NCI-H1092 (cell line): ENCODE measurements around the gene ATP8A2.
A peak's percentile ranks its signal among the peaks of the same experiment; 100 is the strongest.
"Not testable (repeated sequence)": the region's sequence is repeated elsewhere in the genome, so short reads cannot be mapped to it uniquely, and the experiment has no call there.

Source experiments
- DNase-seq: peaks from one replicate; lab custom pipeline; 2025; lab: John Stamatoyannopoulos, UW

Gene ATP8A2

DNA sequence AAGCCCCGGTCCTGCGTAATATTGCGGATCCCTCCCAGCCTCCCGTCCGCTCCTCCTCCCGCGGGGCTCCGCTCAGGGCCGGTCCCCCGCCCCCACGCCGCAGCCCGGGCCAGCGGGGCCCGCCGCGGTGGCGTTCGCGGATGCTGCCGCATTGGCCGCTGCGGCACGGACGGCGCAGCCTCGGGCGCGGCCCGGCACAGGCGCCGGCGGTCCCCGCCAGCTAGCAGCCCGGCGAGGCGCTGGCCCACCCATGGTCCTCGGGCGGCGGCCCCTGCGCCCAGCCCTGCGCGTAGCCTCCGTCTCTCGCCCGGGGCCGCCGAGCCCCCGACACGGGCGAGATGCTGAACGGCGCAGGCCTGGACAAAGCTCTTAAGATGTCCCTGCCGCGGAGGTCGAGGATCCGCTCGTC lies at the start of gene ATP8A2:
ATP8A2 (plus strand) TSS at position 100 of the 409 bp plus-strand sequence; CDS start at position 339, 239 bp downstream.
- peak; percentile 17 for DNase-seq

DNA sequence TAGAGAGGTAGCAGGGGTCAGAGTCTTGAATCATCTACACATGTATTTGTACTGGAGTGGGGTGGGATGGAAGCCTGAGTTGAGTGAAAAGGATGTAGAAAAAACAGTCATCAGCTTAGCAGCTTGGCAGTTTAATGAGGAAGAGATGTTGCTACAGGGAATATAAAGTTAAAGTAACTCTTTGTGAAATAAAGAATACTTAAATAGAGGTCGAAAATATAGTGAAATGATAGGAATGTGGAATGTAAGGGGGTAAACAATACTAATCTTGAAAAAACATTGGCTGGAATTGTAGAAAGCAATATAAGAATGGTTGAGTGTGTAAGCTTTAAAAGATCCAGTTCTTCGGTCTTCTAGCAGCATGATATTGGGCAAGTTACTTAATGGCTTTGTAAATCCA lies 47.7 kb upstream of the ATP8A2 start:
- no peak for DNase-seq

DNA sequence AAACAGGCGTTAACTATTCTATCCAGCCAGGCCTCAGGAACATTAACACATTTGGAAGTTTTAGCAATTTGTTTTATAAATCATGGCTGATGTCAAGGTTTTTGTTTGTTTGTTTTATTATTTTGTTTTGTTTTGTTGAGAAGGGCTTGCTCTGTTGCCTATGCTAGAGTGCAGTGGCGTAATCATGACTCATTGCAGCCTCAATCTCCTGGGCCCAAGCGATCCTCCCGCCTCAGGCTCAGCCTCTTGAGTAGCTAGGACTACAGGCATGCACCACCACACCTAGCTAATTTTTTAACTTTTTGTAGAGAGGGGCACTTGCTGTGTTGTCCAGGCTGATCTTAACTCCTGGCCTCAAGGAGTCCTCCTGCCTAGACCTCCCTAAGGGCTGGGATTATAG lies 42.1 kb upstream of the ATP8A2 start:
- DNase-seq = no peak

DNA sequence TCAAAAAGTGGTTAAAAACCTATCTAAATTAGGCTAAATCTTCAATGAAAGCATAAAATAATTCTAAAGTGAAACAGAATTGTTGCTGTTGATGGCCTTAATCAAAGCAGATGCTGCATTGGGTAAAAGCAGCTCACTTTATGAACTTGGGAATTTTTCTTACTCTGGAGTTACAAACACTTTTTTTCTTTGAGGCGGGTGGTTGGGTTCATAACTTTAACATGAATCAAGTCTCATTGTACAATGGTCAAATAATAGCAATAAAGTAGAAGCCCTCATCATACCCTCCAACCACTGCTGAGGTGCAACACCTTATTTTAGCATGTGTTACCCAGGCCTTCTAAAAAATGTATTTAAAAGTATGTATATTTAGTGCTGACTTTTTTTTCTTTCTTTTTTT lies 41.2 kb upstream of the ATP8A2 start:
- no peak for DNase-seq

DNA sequence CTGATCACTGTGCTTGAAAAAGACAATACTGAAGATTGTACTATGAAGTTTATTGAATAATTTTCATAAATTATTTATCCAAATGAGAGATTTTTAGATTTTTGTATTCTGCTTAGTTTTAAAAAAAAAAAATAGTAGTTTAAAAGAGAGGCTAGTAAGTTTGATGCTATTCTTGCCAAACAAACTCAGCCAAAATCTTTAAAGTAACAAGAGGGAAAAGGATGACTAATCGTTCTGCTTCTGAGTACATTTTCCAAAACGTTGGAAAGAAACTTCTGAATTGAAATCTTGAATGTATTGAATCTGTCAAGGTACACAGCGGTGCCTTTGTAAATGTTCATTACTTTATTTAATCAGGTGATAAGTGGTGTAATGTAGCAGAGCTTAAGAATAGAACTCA lies 35.9 kb upstream of the ATP8A2 start:
- DNase-seq = no peak

DNA sequence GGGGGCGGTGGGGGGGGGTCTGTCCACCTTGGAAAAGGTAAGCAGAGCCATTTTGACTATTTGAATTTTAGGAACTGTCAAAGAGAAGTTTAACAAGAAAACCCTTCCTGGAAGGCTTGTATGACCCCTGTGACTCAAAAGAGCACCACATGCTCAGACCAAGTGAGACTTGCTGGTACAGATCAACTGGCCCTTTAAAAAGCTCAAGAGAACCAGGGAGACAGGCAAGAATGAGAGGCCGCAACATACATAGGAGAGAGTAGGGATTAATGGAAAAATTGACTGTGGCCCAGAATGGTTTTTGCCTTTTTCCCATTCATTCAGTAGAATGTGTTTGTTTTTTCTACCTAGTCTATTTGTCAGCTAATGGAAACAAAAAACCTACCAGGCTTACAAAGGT lies 26.2 kb upstream of the ATP8A2 start:
- no peak for DNase-seq

DNA sequence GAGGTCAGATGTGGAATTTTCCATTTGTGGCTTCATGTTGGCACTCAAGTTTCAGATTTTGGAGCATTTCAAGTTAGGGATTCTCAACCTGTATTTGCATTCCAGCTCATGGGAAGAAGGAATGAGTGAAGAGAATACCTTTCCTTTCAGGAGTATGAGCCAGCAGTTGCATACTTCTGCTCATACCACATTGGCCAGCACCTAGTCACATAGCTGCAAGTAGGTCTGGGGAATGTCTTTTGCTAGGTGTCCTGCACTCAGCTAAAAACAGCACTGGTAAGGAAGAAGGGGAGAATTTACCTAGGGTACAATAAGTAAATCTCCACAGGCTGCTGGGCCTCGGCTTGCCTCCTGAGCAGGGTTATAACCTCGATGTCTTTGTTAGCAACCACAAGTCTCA lies 24.6 kb upstream of the ATP8A2 start:
- no peak for DNase-seq

DNA sequence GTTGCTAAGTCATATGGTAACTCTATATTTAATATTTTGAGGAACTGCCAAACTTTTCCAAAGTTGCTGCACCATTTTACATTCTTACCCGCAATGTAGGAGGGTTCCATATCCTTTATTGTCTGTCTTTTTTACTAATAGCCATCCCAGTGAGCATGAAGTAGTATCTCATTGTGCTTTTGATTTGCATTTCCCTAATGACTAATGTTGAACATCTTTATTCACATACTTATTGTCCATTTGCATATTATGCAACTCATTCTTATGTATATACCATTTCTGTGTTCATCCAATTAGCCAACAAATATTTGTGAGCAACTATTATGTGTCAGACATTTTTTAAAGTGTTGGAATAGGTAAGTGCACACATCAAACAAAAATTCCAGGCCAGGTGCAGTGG lies 20.4 kb upstream of the ATP8A2 start:
- no peak for DNase-seq

DNA sequence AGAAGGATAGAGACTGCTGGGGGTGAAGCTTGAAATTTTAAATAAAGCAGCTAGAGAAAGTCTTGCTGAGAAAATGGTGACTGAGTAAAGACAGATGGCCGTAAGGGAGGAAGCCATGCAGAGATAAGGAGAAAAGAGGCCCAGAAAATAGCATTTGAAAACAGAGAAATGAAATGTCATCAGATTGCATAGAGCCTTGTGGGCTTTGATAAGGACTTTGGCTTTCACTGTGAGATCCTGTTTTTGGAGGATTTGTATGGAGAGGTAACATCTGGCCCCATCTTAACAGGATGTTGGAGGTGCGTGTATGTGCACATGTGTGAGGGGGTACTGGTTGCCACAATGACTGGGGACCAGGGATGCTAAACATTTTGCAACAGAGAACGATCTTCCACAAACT lies 19.5 kb upstream of the ATP8A2 start:
- no peak for DNase-seq

DNA sequence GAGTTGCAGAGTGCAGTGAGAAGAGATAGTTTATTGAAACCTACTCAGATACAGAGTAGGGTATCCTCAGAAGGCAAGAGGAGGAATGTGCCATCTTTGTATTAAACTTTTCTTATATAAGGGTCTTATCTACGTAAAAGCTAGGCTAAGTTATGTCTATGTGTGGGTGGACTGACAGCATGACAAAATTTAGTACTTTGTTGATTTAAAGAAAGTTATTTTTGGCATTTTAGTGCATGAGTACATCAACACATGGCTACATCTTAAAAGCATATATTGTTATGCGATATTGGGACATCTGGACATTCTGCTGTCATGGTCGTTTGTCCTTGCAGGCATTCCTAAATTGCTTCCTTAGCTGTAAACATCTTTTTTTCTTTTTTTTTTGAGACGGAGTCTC lies 19.0 kb upstream of the ATP8A2 start:
- DNase-seq = no peak

DNA sequence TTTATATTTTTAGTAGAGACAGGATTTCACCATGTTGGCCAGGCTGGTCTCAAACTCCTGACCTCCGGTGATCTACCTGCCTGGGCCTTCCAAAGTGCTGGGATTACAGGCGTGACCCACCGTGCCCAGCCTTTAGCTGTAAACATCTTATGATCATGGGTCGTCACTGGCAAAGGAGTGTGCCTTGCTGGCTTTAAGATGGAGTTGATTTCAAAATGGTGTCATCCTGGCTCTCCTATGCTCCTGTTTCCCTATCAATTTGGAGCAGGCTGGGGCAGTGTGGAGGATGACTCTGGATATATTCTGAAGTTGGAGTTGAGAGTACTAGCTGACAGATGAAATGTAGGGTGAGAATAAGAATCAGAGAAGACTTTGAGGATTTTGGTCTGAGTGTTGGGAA lies 18.4 kb upstream of the ATP8A2 start:
- no peak for DNase-seq

DNA sequence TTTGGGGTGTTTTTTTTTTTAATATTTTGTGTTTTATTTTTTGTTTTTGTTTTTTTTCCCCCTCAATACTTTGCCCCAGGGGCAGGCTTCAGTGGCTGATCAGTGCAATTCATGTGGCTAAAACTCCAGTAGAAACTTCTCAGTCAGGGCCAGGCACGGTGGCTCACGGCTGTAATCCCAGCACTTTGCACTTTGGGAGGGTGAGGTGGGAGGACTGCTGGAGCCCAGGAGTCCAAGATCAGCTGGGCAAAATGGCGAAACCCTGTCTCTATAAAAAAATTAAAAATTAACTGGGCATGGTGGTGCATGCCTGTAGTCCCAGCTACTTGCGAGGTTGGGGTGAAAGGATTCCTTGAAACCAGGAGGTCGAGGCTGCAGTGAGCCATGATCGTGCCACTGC lies 17.4 kb upstream of the ATP8A2 start:
- DNase-seq = no peak

DNA sequence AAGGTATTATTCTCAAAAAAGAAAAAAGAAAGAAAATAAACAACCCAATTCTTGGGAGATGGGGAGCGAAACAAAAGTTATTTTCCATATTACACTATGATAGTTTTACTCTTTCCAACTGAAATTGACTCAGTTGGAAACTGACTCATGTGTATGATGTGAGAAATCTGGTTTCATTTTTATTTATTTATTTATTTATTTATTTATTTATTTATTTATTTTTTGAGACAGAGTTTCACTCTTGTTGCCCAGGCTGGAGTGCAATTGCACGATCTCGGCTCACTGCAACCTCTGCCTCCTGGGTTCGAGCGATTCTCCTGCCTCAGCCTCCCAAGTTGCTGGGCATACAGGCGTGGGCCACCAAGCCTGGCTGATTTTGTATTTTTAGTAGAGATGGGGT lies 11.3 kb upstream of the ATP8A2 start:
- DNase-seq = not testable (repeated sequence)

DNA sequence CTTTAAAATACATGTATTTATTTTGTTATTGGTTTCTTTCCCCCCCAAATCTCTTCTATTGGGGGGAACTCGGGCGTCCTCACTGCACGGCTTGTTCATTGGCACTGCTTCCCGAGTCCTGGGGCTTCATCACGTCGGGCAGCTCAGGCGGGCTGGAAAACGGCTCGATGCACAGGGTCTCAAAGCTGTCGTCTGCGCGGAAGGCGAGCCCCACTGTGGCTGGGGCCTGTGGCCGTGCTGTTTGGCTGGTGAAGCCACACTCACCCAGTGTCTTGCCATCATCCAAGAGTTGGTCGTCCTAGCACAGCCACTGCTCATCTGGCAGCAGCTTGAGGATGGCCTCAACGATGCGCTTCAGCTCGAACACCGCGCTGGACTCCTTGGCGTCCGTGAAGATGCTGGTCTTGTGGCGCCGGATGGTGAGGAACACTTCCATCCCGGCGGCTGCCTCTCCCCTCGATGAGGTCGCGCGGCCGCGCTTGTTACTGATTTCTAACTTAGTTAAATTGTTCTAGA lies 6.0 kb upstream of the ATP8A2 start:
- DNase-seq = no peak

DNA sequence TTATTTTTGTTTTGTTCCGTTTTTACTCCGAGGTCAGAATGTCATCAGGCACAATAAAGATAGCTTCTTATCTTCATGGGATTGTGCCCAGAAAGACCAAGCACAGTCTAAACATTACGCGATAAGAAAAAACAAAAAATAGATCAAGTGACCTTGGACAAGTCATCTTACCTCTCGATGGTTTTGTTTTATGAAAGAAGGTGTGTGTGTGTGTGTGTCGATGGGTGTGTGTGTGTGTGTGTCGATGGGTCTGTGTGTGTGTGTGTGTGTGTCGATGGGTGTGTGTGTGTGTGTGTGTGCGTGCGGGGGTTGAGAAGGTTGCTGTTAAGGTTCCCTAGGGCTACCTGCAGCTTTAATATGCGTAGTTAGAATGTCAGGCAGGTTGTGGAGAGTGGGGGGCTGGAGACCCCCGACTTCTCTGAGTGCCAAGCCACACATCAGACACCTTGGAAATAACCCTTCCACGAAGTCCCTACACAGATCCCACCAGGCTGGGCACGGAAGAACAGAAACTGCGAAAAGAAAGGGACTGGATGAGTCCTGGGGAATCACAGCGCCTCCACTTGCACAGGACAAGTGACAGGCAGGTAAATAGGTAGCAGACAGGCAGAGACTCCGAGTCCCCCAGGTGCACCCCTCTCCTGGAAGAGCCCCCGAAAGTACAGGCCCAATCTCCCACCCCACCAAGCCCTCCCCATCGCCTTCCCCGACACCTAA lies 458 bp upstream of the ATP8A2 start:
- DNase-seq = no peak

DNA sequence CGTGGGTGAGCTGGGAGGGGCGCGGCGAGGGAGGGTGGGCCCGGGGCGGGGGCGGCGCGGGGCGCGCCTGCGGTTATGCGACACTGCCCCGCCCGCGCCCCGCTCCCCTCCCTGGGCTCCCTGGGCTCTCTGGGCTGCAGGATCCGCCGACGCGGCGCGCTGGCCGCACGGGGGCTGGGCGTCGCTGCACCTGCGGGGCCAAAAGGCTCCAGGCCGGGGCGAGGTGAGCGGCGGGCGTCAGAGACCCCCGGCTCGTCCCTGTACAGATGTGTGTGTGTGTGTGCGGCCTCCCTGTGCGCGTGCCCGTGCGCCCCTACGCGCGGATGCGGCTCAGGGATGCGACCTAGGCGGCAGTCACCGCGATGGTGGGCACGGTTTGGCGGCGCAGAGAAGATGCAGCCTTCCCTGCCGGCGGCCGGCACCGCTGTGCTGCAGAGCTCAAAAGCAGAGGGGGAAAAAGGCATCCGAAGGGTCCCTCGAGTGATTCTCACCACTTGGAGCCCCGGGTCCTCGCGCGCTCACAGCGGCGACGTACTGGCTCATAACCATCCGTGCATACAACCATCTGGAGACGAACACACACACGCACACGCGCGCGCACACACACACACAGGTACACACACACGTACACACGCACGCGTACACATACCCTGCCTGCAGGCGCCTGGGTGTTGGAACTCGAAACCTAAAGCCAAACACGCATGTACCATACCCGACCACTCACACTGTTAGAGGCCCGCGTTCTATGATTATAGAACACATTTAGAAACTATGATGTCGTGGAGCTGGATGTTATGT lies 709 bp downstream of the ATP8A2 start:
- peak; percentile 19 for DNase-seq

DNA sequence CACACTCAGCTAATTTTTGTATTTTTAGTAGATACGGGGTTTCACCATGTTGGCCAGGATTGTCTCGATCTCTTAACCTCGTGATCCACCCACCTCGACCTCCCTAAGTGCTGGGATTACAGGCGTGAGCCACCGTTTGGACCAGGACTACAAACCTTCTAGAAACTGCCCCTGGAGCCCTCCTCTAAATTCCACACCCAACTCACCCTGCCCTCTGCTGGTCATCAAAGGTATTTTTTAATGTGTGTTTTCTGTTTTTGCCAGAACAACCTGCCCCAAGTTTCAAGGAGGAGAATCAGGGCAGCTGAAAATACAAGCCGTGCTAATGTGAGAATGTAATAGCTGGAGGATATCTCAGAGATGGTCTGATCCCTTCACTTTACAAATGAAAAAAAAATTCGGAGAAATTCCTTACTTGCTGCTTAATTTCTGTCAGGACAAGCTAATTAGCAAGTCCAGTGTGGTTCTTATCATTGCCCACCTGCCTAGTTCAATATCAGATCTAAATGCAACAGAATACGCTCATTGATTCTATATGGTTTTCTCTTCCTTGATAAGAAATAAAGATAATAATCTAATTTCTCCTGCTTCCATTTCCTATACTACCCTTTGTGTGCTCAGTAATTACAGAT lies 4.1 kb downstream of the ATP8A2 start:
- peak; percentile 21 for DNase-seq

DNA sequence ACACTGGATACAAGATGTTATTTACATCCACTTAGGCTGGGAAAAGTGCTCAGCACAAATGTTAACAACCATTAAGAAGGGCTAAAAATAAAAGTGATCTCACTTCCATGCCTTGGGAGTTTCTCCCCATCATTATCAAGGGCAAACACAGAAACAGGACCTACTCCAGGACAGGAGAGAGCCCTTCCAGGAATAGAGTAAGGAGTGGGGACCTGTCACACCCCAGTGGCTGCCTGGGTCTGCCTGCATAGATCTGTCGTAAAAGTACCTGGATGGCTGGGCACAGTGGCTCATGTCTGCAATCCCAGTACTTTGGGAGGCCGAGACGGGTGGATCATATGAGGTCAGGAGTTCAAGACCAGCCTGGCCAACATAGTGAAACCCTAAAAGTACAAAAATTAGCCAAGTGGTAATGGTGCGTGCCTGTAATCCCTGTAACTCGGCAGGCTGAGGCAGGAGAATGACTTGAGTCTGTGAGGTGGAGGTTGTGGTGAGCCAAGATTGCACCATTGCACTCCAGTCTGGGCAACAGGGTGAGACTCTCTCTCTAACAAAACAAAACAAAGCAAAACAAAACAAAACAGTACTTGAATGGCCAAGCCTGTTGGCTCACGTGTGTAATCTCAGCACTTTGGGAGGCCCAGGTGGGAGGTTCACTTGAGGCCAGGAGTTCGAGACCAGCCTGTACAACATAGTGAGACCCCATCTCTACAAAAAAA lies 5.6 kb downstream of the ATP8A2 start:
- DNase-seq = no peak

DNA sequence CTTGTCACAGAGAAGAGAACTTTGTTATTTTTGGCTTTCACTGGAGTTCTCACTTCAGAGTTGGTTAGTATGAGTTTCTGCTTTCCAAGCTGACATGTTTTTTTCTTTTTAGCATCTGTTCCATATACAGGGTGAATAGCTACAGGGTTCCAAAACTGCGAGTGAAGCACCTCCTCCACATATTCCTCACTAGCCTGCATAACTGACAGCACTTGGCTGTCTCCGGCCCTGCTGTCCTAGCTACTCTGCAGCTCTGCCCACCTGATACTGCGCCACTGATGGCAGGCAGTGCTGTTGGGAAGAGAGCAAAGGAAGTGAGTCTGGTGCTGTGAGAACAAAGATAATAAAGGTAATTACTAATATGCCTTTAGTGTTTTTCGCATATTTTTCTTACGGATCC lies 6.8 kb downstream of the ATP8A2 start:
- no peak for DNase-seq

DNA sequence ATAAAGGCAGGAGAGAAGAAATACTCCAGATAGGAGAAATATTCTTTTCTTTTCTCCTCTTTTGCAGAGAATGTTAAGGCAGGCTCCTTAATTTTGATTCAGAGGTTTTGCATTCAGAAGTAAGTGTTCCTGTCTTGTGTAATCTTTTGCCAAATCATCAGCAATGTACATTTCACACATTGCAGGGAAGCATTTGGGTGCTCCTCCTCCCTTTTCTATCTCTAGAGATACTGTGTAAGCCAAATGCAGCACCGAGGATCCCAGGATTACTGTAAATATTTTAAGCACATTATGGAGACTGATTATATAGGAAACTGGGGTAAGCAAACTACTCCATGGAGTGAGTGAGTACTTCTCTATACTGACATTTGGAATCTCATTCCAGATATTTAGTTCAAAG lies 7.2 kb downstream of the ATP8A2 start:
- DNase-seq = no peak

DNA sequence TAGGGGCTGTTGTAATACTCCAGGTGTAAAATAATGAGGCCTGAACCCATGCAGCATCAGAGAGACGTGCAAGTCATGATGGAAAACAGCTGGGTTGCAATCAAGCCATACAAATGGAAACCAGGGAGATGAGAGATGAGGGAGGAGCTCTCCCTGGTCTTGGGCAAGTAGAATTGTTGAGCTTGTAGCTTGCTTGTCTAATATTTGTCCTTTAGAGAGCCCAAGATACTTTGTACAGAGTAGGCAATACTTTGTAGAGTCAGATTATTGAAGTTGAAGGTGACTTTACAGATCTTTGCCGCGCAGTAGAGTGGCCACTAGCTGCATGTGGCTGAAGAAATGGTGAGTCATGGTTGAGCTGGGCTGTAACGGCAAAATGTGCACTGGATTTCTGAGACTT lies 8.3 kb downstream of the ATP8A2 start:
- DNase-seq = no peak

DNA sequence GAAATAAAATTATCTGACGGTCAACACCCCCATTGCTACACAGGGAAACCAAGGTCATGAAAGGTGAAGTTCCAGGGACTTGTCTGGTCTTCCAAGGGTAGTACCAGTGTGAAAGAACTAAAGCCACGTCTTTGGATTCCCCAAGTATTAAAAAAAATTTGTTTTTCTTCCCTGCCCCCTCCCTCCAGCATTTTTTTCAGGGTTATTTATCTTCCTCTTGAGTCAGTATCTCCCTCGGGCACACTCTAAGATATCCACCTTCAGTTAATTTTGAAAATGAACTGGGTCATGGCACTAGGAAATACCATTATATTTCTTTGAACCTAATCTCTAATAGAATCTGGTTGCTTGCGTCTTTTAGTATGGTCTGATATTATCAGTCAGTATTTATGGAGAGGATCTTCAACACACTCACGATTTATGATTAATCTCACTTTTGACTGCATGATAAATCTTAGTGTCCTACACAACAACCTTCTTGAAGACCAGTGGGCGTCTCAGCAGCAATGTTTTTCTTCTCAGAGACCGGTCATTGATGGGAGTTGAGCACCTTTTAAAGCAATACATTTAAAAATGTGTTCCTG lies 9.1 kb downstream of the ATP8A2 start:
- no peak for DNase-seq
